Measurements from ENCODE around the gene GOLPH3L. TPM values are rescaled to one million over a fixed set of nuclear protein-coding genes. Genes with fewer than 3 reads are reported as not detected.
"Not testable (repeated sequence)": the region's sequence is repeated elsewhere in the genome, so short reads cannot be mapped to it uniquely, and the experiment has no call there.

The GOLPH3L gene
- polyA plus RNA-seq, 3 donors from 2014 or later, result 8.9 to 27.1 (median 13.4) TPM

GRCh38 chr1:150692720-150693119 is 4.2 kb downstream of the GOLPH3L start:
- H3K27ac Mint-ChIP-seq, result no peak overlapping the region

DNA sequence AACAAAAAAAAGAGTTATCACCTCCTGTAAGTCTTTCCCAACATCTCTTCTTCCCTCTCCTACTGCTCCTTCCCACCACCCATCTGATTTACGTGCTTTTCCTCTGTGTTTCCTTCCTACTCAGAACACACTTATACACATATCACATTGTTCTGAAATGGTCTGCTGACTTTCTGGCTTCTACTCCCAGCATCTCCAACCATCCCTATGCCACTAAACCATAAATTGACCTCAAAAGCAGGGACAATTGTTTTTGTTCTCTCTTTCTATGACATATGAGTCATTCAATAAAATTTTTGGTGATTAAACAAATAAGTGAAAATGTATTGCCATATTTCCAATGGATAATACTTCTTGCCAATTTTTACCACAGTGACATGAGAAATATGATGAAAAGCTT is 8.2 kb downstream of the GOLPH3L start:
- Mint-ChIP-seq H3K9me3 (no peaks in the 10 kb centered on the region), H3K27ac (peak overlapping the region in 2 of 6 donors; percentile 1 to 15), H3K36me3 (peaks cover 5 to 28% (median 11%) of the 10 kb centered on the region in 3 donors), H3K4me3 (no peak overlapping the region), H3K4me1 (peaks cover 13 to 30% of the 10 kb centered on the region in 2 donors), H3K27me3 (ENCODE audit: low read depth in 3 of 3) (peaks cover 0 to 3% (median 0%) of the 10 kb centered on the region in 3 donors)
- no peak for DNase-seq

More at GRCh38 chr1:150692720-150693119, 4.2 kb downstream of the GOLPH3L start:
- H3K9me3 Mint-ChIP-seq, result no peaks in the 10 kb centered on the region
- H3K27me3 Mint-ChIP-seq (ENCODE audit: low read depth in 3 of 3), result peaks cover 3 to 4% (median 3%) of the 10 kb centered on the region in 3 donors
- no peak overlapping the region for H3K4me3 Mint-ChIP-seq
- no peak for DNase-seq
- H3K36me3 Mint-ChIP-seq, result peaks cover 5 to 30% (median 11%) of the 10 kb centered on the region in 3 donors
- H3K4me1 Mint-ChIP-seq, result peaks cover 21 to 40% of the 10 kb centered on the region in 2 donors

DNA sequence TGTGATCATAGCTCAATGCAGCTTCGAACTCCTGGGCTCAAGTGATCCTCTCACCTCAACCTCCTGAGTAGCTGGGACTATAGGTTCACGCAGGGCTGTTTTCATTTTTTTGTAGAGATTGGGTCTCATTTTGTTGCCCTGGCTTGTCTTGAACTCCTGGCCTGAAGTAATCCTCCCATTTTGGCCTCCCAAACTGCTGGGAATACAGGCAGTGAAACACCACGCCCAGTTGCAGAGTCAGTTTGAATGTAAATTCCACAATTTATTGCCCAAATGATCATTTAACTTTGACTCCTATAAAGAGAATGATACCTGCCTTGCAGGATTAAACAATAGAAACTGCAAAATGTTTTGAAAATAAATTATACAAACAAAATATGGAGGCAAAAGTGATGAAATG is 10.7 kb downstream of the GOLPH3L start:
- Mint-ChIP-seq H3K27ac (no peak overlapping the region), H3K4me3 (no peak overlapping the region), H3K9me3 (no peaks in the 10 kb centered on the region), H3K27me3 (ENCODE audit: low read depth in 3 of 3) (peaks cover 0 to 4% (median 0%) of the 10 kb centered on the region in 3 donors), H3K4me1 (peaks cover 19 to 37% of the 10 kb centered on the region in 2 donors), H3K36me3 (peaks cover under 1 to 19% (median 7%) of the 10 kb centered on the region in 3 donors)
- DNase-seq, result no peak

DNA sequence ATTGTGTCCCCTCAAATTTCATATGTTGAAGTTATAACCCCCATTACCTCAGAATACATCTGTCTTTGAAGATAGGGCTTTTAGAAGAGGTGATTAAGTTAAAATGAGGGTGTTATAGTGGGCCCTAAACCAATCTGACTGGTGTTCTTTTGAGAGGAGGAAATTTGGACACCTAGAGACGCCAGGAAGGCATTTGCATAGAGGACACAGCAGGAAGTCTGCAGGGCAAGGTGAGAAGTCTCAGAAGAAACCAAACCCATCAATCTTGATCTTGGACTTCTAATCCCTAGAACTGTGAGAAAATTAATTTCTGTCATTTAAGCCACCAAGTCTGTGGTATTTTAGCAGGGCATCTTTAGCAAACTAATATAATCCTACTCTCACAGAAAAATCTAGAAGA is 13.0 kb downstream of the GOLPH3L start:
- Mint-ChIP-seq H3K27me3 (ENCODE audit: low read depth in 3 of 3) (peaks cover 0 to 4% (median 0%) of the 10 kb centered on the region in 3 donors), H3K4me3 (peak overlapping the region; percentile 56 to 73 (median 62)), H3K27ac (peak overlapping the region; percentile 73 to 89 (median 84)), H3K9me3 (no peaks in the 10 kb centered on the region), H3K4me1 (peaks cover 19 to 31% of the 10 kb centered on the region in 2 donors), H3K36me3 (peaks cover 3 to 13% (median 6%) of the 10 kb centered on the region in 3 donors)
- DNase-seq, result peak; percentile 34 to 44 (median 39)

GRCh38 chr1:150678988-150679387 is 18.0 kb downstream of the GOLPH3L start:
- Mint-ChIP-seq H3K9me3 (no peaks in the 10 kb centered on the region), H3K4me3 (no peak overlapping the region), H3K27ac (no peak overlapping the region), H3K27me3 (ENCODE audit: low read depth in 3 of 3) (peaks cover 0 to 3% (median 0%) of the 10 kb centered on the region in 3 donors), H3K36me3 (peaks cover 0 to 7% (median 3%) of the 10 kb centered on the region in 3 donors), H3K4me1 (peaks cover 10 to 23% of the 10 kb centered on the region in 2 donors)
- DNase-seq, result no peak

DNA sequence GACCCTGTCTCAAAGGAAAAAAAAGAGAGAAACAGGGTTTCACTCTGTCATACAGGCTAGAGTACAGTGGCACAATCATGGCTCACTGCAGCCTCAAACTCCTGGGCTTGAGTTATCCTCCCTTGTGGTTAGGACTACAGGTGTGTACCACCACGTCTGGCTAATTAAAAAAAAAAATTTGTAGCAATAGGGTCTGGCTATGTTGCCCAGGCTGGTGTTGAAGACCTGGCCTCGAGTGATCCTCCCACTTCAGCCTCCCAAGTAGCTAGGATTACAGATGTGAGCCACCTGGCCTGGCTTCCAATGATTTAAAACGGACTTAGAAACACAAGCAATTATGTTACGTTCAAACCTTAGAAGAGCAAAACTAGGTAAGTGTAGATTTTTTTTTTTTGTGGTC is 22.1 kb downstream of the GOLPH3L start:
- Mint-ChIP-seq H3K4me3 (no peak overlapping the region), H3K9me3 (no peaks in the 10 kb centered on the region), H3K36me3 (peaks cover 0 to 4% (median 0%) of the 10 kb centered on the region in 3 donors), H3K27ac (no peak overlapping the region), H3K27me3 (ENCODE audit: low read depth in 3 of 3) (no peaks in the 10 kb centered on the region), H3K4me1 (peaks cover 2 to 6% of the 10 kb centered on the region in 2 donors)
- no peak for DNase-seq

- Mint-ChIP-seq H3K9me3 (no peaks in the 10 kb centered on the region), H3K27me3 (ENCODE audit: low read depth in 3 of 3) (no peaks in the 10 kb centered on the region), H3K4me1 (peaks cover 6 to 8% of the 10 kb centered on the region in 2 donors), H3K27ac (no peak overlapping the region), H3K4me3 (no peak overlapping the region), H3K36me3 (peaks cover 19 to 31% (median 22%) of the 10 kb centered on the region in 3 donors)
- no peak for DNase-seq
These were observed 33.6 kb downstream of the GOLPH3L start for GRCh38 chr1:150663321-150663720.

GRCh38 chr1:150662811-150663210 is 34.1 kb downstream of the GOLPH3L start:
- no peak for DNase-seq
- H3K27ac Mint-ChIP-seq, result peak overlapping the region in 1 of 6 donors; percentile 14
- no peaks in the 10 kb centered on the region for H3K9me3 Mint-ChIP-seq
- H3K27me3 Mint-ChIP-seq (ENCODE audit: low read depth in 3 of 3), result no peaks in the 10 kb centered on the region
- H3K36me3 Mint-ChIP-seq, result peaks cover 17 to 35% (median 24%) of the 10 kb centered on the region in 3 donors
- no peak overlapping the region for H3K4me3 Mint-ChIP-seq
- peaks cover 6 to 8% of the 10 kb centered on the region in 2 donors for H3K4me1 Mint-ChIP-seq

DNA sequence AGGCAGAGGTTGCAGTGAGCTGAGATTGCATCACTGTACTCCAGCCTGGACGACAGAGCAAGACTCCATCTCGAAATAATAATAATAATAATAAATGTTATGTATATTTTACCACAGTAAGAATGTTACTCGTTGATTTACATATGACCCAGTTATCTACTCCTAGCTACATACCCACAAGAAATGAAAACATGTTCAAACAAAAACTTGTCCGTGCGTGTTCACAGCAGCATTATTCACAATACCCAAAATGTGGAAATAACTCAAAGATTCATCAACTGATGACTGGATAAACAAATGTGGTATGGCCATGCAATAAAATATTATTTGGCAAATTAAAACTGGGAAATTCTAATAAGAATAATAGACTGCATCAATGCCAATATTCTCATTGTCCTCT is 35.8 kb downstream of the GOLPH3L start:
- no peak overlapping the region for H3K27ac Mint-ChIP-seq
- H3K36me3 Mint-ChIP-seq, result peaks cover 20 to 40% (median 20%) of the 10 kb centered on the region in 3 donors
- peaks cover 5 to 6% of the 10 kb centered on the region in 2 donors for H3K4me1 Mint-ChIP-seq
- no peaks in the 10 kb centered on the region for H3K9me3 Mint-ChIP-seq
- DNase-seq, result no peak
- H3K4me3 Mint-ChIP-seq, result no peak overlapping the region
- H3K27me3 Mint-ChIP-seq (ENCODE audit: low read depth in 3 of 3), result no peaks in the 10 kb centered on the region

GRCh38 chr1:150660584-150660983 is 36.4 kb downstream of the GOLPH3L start:
- Mint-ChIP-seq H3K27me3 (ENCODE audit: low read depth in 3 of 3) (no peaks in the 10 kb centered on the region), H3K9me3 (no peaks in the 10 kb centered on the region), H3K4me1 (peaks cover 4 to 6% of the 10 kb centered on the region in 2 donors), H3K4me3 (no peak overlapping the region), H3K36me3 (peaks cover 20 to 43% (median 20%) of the 10 kb centered on the region in 3 donors), H3K27ac (no peak overlapping the region)
- no peak for DNase-seq

GRCh38 chr1:150657064-150657463 is 39.9 kb downstream of the GOLPH3L start:
- not testable (repeated sequence) for H3K27me3 Mint-ChIP-seq (ENCODE audit: low read depth in 3 of 3); DNase-seq; H3K4me1 Mint-ChIP-seq; H3K4me3 Mint-ChIP-seq; H3K27ac Mint-ChIP-seq; H3K9me3 Mint-ChIP-seq
- H3K36me3 Mint-ChIP-seq, result peaks cover 15 to 43% (median 20%) of the 10 kb centered on the region in 3 donors

GRCh38 chr1:150654635-150655034 is 42.3 kb downstream of the GOLPH3L start:
- H3K4me1 Mint-ChIP-seq; H3K4me3 Mint-ChIP-seq; DNase-seq; H3K9me3 Mint-ChIP-seq; H3K27me3 Mint-ChIP-seq (ENCODE audit: low read depth in 3 of 3): not testable (repeated sequence)
- H3K27ac Mint-ChIP-seq, result peak overlapping the region in 1 of 6 donors; percentile 6
- peaks cover 5 to 25% (median 9%) of the 10 kb centered on the region in 3 donors for H3K36me3 Mint-ChIP-seq

- DNase-seq, result no peak
- H3K4me3 Mint-ChIP-seq, result no peak overlapping the region
- no peaks in the 10 kb centered on the region for H3K27me3 Mint-ChIP-seq (ENCODE audit: low read depth in 3 of 3)
- H3K9me3 Mint-ChIP-seq, result no peaks in the 10 kb centered on the region
- H3K4me1 Mint-ChIP-seq, result peaks cover 4 to 6% of the 10 kb centered on the region in 2 donors
- peaks cover 13 to 25% (median 24%) of the 10 kb centered on the region in 3 donors for H3K36me3 Mint-ChIP-seq
- H3K27ac Mint-ChIP-seq, result no peak overlapping the region
These were observed 46.8 kb downstream of the GOLPH3L start for GRCh38 chr1:150650193-150650592.

- DNase-seq, result no peak
- Mint-ChIP-seq H3K27me3 (ENCODE audit: low read depth in 3 of 3) (no peaks in the 10 kb centered on the region), H3K4me1 (peaks cover 4 to 6% of the 10 kb centered on the region in 2 donors), H3K4me3 (no peak overlapping the region), H3K9me3 (no peaks in the 10 kb centered on the region), H3K27ac (peak overlapping the region in 1 of 6 donors; percentile 35), H3K36me3 (peaks cover 13 to 25% (median 24%) of the 10 kb centered on the region in 3 donors)
These were observed 47.4 kb downstream of the GOLPH3L start for GRCh38 chr1:150649441-150650075.

Data from immature natural killer cell (primary cell).